AG04450 (cell line): Measurements from ENCODE around the gene RNASE8. TPM values are rescaled to one million over a fixed set of nuclear protein-coding genes. Genes with fewer than 3 reads are reported as not detected.

Experiments
- CTCF ChIA-PET: fragments of 300-600, 350-600 bp; formaldehyde crosslinking; extraction: SDS; loops from one replicate; lab custom pipeline; 2022; ENCODE audit warnings: antibody characterized with exemption, inconsistent platforms; lab: Charles Lee
- POLR2A ChIA-PET: fragments of 350-600 bp; formaldehyde crosslinking; extraction: SDS; loops from one replicate; lab custom pipeline; 2021; ENCODE audit warnings: antibody characterized with exemption, inconsistent platforms; lab: Yijun Ruan, JAX
- DNase-seq: peaks from one replicate; pipeline ENCODE4 v3.0.0-alpha.2; 2011; ENCODE audit warnings: low read depth, low spot score
- H3K27ac ChIP-seq: one replicate; pipeline ENCODE4 v1.5.1; 2012; ENCODE audit warnings: low read depth, low read length, control low read depth
- H3K27me3 ChIP-seq: one replicate; pipeline ENCODE4 v1.6.0; 2012; ENCODE audit warnings: low read length; ENCODE audit not compliant: control insufficient read depth, insufficient read depth
- H3K4me3 ChIP-seq: 2 replicates; pipeline ENCODE4 v1.5.1; 2011; ENCODE audit warnings: mild to moderate bottlenecking, low read depth, low read length, control low read depth
- H3K9me3 ChIP-seq: 2 replicates; pipeline ENCODE4 v1.5.1; 2012; ENCODE audit warnings: low read length; ENCODE audit not compliant: control insufficient read depth, insufficient read depth
- CTCF ChIP-seq: IDR thresholded peaks from 2 replicates; pipeline ENCODE4 v1.5.1; 2011; ENCODE audit warnings: low read depth, low read length, control low read depth, inconsistent platforms
- polyA plus RNA-seq: library from polyadenylated mRNA; depleted of rRNA; stranded (reverse); fragments of >200 nt; gene quantifications from 2 replicates; pipeline ENCODE4 v1.2.3, GENCODE V29; 2011

Gene RNASE8
- polyA plus RNA-seq, 1 experiment = not detected

GRCh38 chr14:21019366-21019765 lies 38.3 kb upstream of the RNASE8 start:
- POLR2A ChIA-PET = no interaction called here
- TF ChIP-seq CTCF = no peak
- Histone ChIP-seq H3K27ac (no peak overlapping the region), H3K27me3 (peaks cover 47% of the 10 kb centered on the region), H3K9me3 (no peaks in the 10 kb centered on the region), H3K4me3 (no peak overlapping the region)
- CTCF ChIA-PET = interaction anchor here (0.9 to 13.3 kb wide), 7 partner anchors 14 to 117 kb away, joined by 3 to 310 read pairs (median 11); partner anchors contain the start of gene RNASE7
- DNase-seq = no peak

DNA sequence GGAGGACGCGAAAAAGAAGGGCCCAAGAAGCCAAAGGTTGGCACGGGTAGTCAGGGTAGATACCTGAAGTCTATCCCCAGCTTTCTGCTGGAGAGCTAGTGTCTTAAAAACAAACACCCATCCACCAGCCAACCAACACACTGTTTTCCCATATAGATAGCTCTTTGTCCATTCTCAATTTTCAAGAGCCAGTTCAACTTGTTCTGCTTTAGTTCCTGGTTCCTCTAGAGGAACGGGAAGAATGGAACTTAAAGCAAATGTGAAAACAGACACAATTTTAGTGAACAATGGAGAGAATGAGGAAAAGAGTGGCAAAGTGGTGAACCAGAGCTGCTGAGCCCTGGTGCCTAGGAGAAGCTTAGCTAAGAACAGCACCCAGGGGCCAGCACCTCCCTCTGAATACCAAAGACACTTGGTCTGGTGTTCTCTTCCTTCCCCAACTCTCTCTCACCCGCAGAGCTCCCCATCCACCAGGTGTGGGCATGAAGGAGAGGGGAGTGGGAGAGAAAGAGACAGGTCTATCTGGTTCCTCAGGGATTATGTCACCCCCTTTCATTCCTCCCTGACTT lies 36.6 kb upstream of the RNASE8 start:
- H3K4me3 ChIP-seq = no peak overlapping the region
- H3K9me3 ChIP-seq = no peaks in the 10 kb centered on the region; the same call in 1 of the 2 replicates
- no peak overlapping the region for H3K27ac ChIP-seq
- ChIA-PET CTCF (interaction anchor here (0.7 to 13.3 kb wide), 3 partner anchors 9 to 86 kb away, joined by 4 to 310 read pairs (median 9); no protein-coding TSS in a partner anchor), POLR2A (no interaction called here)
- no peak for DNase-seq
- TF ChIP-seq CTCF = no peak
- peaks cover 60% of the 10 kb centered on the region for H3K27me3 ChIP-seq

- no peak for TF ChIP-seq CTCF
- no peaks in the 10 kb centered on the region; the same call in 1 of the 2 replicates for H3K9me3 ChIP-seq
- CTCF ChIA-PET = interaction anchor here (1.3 to 13.3 kb wide), 3 partner anchors 8 to 84 kb away, joined by 3 to 310 read pairs (median 11); no protein-coding TSS in a partner anchor
- H3K4me3 ChIP-seq = no peak overlapping the region
- no peak overlapping the region for H3K27ac ChIP-seq
- DNase-seq = no peak
- H3K27me3 ChIP-seq = peaks cover 73% of the 10 kb centered on the region
- POLR2A ChIA-PET = no interaction called here
These were observed 34.9 kb upstream of the RNASE8 start for GRCh38 chr14:21022686-21023085.

GRCh38 chr14:21023174-21023573 lies 34.4 kb upstream of the RNASE8 start:
- no peak for TF ChIP-seq CTCF
- POLR2A ChIA-PET = no interaction called here
- Histone ChIP-seq H3K4me3 (no peak overlapping the region), H3K27ac (no peak overlapping the region), H3K9me3 (no peaks in the 10 kb centered on the region; the same call in 1 of the 2 replicates), H3K27me3 (peaks cover 73% of the 10 kb centered on the region)
- DNase-seq = no peak
- CTCF ChIA-PET = interaction anchor here (1.1 to 13.3 kb wide), 4 partner anchors 8 to 84 kb away, joined by 3 to 310 read pairs (median 7); no protein-coding TSS in a partner anchor
